GM21717 (cell line): ENCODE measurements around the gene CPLANE1.
"Not testable (repeated sequence)": the region's sequence is repeated elsewhere in the genome, so short reads cannot be mapped to it uniquely, and the experiment has no call there.

Experiments used
- ATAC-seq: cut with Tn5 transposase; IDR thresholded peaks from one replicate; pipeline ENCODE4 v1.9.1; 2021; ENCODE audit warnings: mild to moderate bottlenecking, moderate library complexity; ENCODE audit not compliant: unreplicated experiment

The CPLANE1 gene

GRCh38 chr5:37248970-37249814 is at the start of gene CPLANE1:
CPLANE1 (minus strand) TSS chr5:37249376; CDS start chr5:37247698, 1,678 bp downstream.
- ATAC-seq, result peak; percentile 88

GRCh38 chr5:37296313-37296712 is 47.1 kb upstream of the CPLANE1 start:
- ATAC-seq, result not testable (repeated sequence)

GRCh38 chr5:37283214-37283820 is 34.1 kb upstream of the CPLANE1 start:
- ATAC-seq, result no peak

GRCh38 chr5:37275511-37275910 is 26.3 kb upstream of the CPLANE1 start:
- no peak for ATAC-seq

- ATAC-seq, result no peak
Measured at GRCh38 chr5:37272511-37272910, 23.3 kb upstream of the CPLANE1 start.

GRCh38 chr5:37268100-37268499 is 18.9 kb upstream of the CPLANE1 start:
- not testable (repeated sequence) for ATAC-seq

- ATAC-seq, result no peak
Measured at GRCh38 chr5:37255774-37256358, 6.7 kb upstream of the CPLANE1 start.

- ATAC-seq, result no peak
Measured at GRCh38 chr5:37254581-37254980, 5.4 kb upstream of the CPLANE1 start.

GRCh38 chr5:37251665-37252064 is 2.5 kb upstream of the CPLANE1 start:
- ATAC-seq, result no peak

- ATAC-seq, result no peak
Measured at GRCh38 chr5:37249815-37250164, 614 bp upstream of the CPLANE1 start.

- no peak for ATAC-seq
Measured at GRCh38 chr5:37248421-37248969, 681 bp downstream of the CPLANE1 start.

- no peak for ATAC-seq
Measured at GRCh38 chr5:37247496-37247895, 1.7 kb downstream of the CPLANE1 start.

- no peak for ATAC-seq
Measured at GRCh38 chr5:37247036-37247435, 2.1 kb downstream of the CPLANE1 start.

GRCh38 chr5:37234288-37234687 is 14.9 kb downstream of the CPLANE1 start:
- ATAC-seq, result no peak

- no peak for ATAC-seq
Measured at GRCh38 chr5:37226377-37226776, 22.8 kb downstream of the CPLANE1 start.

GRCh38 chr5:37222181-37222580 is 27.0 kb downstream of the CPLANE1 start:
- no peak for ATAC-seq

GRCh38 chr5:37220426-37220825 is 28.8 kb downstream of the CPLANE1 start:
- ATAC-seq, result not testable (repeated sequence)

- not testable (repeated sequence) for ATAC-seq
Measured at GRCh38 chr5:37219384-37219783, 29.8 kb downstream of the CPLANE1 start.

- no peak for ATAC-seq
Measured at GRCh38 chr5:37217976-37218375, 31.2 kb downstream of the CPLANE1 start.

GRCh38 chr5:37214550-37214949 is 34.6 kb downstream of the CPLANE1 start:
- no peak for ATAC-seq

- ATAC-seq, result no peak
Measured at GRCh38 chr5:37212096-37212495, 37.1 kb downstream of the CPLANE1 start.

GRCh38 chr5:37211661-37212060 is 37.5 kb downstream of the CPLANE1 start:
- ATAC-seq, result no peak
